HG03457 (cell line): ENCODE measurements around the gene MANSC4.
"Not testable (repeated sequence)": the region's sequence is repeated elsewhere in the genome, so short reads cannot be mapped to it uniquely, and the experiment has no call there.

Experiments
- ATAC-seq: cut with Tn5 transposase; IDR thresholded peaks from one replicate; pipeline ENCODE4 v1.9.1; 2021; ENCODE audit warnings: moderate number of reproducible peaks; ENCODE audit not compliant: unreplicated experiment

The MANSC4 gene

DNA sequence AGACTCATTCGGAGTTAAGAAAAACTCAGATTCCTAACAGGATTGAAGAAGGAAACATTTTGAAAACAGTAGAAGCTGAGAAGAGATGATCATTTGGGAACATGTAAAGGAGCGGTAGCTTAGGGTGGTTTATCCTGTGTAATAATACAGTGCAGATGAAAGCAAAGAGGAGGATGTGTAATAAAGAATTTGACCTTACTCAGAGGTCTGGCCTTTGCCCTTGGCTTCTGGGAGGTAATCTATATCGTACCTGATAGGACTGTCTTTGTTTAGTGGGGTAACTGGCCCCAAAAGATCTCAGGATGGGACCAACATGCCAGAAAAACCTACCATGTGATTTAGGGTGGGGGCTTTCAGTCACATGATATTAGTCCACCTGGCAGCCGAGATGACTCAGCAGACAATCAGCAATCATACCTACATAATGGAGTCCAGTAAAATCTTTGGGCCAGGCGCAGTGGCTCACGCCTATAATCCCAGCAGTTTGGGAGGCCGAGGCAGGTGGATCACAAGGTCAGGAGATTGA, 23.3 kb downstream of the MANSC4 start:
- no peak for ATAC-seq

DNA sequence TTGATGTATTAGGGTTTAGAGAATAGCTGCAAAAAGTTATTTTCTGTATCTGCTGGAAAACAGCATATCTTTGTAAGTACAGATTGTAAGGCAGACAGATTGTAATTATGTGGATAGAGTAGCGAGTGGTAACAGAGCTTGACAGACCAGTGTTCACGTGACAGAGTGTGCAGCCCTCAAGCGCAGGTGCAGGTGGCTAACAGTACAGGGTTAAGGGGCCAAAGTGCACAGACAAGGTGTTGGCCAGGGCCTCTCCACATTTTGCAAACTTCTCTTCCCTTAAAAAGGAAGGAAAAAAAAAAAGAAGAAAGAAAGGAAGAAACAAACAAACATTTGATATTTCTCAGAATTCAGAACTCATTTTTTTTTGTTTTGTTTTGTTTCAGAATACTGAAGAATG, 25.2 kb downstream of the MANSC4 start:
- ATAC-seq: no peak

DNA sequence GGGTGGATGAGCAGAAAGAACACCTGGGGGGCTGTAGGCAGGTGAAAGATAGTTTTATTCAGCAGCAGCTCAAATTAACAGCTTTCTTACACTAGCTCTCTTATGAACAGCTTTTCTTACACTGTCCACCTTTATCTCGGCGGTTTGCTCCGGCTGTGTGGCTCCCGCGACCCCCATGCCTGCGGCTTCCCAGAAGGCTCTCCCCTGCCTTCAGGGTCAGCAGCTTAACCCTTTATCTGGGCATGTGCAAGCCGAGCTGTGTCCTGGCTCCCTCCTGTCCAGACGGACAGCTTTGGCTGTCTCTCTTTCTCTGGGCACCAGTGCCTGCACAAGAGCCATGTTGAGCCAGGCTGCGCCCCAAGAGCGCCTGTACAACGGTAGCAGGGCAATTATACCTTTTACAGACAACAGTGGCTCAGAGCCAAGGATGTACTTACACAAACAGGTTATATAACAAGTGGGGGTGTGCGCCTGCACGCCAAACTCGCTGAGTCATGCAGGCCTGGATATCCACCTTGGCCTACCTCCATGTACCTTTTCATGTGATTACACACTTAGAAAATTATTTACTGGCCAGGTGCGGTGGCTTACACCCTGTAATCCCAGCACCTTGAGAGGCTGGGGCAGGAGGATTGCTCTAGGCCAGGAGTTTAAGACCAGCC, 28.5 kb downstream of the MANSC4 start:
- no peak for ATAC-seq

DNA sequence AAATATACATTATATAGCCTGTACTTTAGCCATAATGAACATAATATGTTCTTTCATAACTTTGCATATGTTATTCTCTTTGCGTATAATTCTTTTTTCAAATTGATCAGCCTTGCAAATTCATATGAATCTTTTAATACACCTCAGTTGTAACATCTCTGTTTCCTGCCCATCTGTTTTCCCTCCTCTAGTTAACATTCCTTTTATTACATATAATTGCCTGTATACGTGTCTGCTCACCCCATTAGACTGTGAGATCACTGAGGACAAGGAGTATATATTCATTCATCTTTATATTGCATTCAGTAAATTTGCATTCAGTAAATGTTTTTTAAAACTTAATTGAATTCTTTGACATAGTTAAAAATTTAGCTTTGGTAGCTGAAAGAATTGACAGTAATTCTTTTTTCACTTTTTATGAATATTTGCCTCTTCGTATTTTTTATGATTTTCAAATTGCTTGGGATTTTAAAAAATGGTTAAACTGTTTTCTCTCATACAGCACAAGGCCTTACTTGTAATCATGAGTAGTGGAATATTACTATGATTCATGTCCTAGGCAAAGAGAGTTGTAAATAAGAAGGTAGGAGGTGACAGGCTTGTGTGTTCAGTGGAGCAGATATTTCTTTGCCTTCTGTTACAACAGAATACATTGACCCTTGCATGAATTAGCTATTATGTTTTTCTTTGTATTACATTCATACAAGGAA, 32.8 kb downstream of the MANSC4 start:
- no peak for ATAC-seq

DNA sequence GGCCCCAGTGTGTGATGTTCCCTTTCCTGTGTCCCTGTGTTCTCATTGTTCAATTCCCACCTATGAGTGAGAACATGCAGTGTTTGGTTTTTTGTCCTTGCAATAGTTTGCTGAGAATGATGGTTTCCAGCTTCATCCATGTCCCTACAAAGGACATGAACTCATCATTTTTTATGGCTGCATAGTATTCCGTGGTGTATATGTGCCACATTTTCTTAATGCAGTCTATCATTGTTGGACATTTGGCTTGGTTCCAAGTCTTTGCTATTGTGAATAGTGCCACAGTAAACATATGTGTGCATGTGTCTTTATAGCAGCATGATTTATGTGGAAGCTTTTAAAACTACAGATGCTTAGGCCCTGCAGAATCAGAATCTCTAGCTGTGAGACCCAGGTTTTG, 34.3 kb downstream of the MANSC4 start:
- ATAC-seq: not testable (repeated sequence)

DNA sequence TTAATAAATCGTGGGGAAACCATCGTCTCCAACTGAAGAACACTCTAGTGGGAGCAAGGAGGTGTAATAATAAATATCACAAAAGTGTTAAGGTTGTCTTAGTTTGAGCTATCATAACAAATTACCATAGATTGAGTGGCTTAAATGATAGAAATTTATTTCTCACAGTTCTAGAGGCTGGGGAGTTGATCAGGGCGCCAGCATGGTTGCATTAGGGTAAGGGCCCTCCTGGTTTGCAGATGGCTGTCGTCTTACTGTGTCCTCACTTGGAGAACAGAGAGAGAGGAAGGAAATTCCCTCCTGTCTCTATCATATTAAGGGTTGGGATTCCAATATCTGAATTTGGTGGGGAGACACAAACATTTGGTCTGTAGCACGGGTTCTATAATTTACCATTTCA, 36.4 kb downstream of the MANSC4 start:
- no peak for ATAC-seq

DNA sequence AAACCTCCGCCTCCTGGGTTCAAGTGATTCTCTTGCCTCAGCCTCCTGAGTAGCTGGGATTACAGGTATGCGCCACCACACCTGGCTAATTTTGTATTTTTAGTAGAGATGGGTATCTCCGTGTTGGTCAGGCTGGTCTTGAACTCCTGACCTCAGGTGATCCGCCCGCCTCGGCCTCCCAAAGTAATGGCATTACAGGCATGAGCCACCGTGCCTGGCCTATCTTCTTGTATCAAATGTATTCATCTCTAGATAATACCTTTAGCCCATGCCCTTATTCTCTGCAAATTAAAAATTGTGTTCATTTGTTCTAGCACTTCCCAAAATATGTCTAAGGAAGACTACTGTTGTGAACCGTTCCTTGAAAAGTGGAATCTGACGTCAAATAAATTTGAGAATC, 45.7 kb downstream of the MANSC4 start:
- ATAC-seq: not testable (repeated sequence)

DNA sequence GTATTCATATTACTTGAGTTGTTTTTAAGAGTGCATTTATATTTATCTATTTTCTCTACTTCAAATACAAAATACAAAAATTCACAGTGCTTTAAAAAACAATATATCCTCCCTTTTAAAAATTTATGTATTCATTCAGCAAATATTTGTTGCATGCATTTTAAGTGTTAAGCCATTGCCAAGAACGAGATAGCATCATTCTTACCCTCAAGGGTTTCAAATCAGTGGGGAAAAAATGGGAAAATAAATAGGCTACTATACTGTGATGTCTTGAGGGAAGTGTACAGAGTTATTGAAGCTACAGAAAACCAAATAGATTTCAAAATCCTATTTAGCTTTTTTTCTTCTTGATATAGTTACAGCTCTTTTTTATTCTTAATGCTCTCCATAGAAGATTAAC, 46.2 kb downstream of the MANSC4 start:
- ATAC-seq: no peak

DNA sequence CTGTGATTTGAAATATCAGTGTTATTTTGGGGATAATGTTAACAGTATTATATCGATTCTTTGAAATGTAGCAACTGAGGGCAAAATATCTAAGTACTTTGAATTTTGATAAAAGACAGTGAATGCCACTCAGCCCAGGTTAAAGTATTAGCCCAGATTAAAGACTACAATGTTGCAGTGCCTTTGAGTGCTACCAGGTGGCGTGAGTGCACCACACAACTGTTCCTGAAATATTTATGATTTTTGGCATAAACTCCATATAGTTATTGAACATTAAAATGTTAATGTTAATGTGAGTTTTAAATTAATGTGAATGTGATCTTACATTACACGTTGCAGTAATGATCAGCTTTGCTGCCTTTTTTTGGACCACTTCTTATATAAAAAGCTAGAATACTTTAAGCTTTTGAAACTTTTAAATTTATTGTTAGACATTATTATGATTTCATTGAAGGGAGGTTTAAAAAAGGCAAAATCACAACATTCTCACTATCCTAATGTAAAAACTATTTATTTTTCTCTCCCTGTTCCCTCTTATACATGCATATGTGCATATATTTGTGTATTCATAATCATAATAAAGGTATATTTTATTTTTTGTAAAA, 46.9 kb downstream of the MANSC4 start:
- no peak for ATAC-seq

DNA sequence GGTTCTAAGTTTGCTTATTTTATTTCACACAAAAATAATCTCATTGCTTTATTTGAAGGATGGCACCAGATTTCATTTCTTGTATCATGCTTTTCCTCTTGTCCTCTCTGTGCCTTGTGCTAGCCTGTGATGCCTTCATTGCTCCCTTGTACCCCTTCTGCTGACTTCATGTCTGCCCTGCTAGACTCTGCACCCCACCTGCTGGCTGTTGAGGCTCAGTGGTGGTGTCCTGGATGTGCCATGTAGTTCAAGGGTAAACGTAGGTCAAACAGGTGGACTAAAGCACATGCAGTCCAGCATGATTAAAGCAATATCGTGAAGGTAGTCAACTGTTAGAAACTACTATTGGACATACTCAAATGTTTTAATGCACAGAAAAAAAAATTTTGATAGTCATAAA, 47.8 kb downstream of the MANSC4 start:
- ATAC-seq: no peak

DNA sequence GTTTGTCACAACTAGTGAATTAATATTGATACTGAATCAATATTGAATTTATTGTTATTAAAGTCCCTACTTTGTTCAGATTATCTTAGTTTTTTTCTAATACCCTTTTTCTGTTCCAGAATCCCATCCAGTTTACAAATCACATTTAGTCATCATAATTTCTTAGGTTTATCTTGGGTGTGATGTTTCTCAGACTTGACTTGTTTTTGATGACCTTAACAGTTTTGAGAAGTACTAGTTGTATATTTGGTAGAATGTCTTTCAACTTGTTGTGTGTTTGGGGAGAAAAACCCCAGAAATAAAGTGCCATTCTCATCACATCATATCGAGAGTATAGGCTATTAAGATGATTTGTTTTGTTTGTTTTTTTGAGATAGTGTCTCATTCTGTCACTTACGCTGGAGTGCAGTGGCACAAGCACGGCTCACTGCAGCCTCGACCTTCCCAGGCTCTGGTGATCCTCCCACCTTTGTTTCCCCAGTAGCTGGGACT, 49.9 kb downstream of the MANSC4 start:
- no peak for ATAC-seq

DNA sequence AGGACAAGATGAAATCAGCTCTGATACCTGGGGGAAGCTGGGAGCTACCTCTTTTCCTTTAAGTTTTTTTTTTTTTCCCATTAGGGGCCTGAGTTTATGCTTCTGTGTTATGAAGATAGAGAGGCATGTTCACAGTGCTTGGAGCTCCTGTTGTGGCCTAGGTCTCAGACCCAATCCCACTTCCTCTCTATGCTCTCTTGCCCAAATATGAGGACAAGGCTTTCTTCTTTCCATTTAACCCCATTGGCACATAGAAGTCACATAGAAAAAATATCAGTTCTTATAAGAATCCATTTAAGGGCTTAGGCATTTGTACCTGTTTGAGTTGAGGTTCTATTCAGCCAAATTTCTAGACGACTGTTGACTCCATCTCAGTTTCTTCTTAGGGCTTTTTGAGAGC, 56.8 kb downstream of the MANSC4 start:
- ATAC-seq: no peak
